ENCODE measurements around the gene PTH1R.

DNA sequence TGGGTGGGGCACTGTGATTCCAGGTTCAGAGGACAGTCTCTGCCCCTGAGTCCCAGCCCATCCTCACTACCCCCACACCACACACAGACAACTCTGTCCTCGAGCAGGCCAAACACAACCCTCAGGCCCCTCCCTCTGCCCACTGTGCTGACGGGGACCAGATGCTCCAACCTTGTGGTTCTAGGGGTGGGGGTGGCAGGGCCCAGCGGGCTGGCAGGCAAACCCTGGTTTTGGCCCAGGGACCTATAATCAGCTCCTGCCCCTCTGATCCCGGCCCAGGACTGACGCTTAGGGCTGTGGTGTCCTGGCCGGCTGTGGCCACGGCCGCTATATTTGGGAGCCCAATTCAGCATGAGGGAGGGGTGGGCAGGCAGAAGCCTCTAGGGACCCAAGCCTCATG lies 9.2 kb upstream of the PTH1R start:
- TF ChIP-seq POLR2A (IDR thresholded peaks at IDR 0.05; ENCODE audit: low read depth, low read length), result no peak
- TF ChIP-seq POLR2AphosphoS5 (IDR thresholded peaks at IDR 0.05; ENCODE audit: low read depth, low read length), result no peak
- no peak for TF ChIP-seq POU2F2 (IDR thresholded peaks at IDR 0.05; ENCODE audit: low read depth, low read length)
